HG03280 (cell line): ENCODE data around the gene BANP.

Experiments
- ATAC-seq: cut with Tn5 transposase; IDR thresholded peaks from one replicate; pipeline ENCODE4 v1.9.1; 2021; ENCODE audit warnings: mild to moderate bottlenecking, moderate library complexity; ENCODE audit not compliant: unreplicated experiment

BANP gene

DNA sequence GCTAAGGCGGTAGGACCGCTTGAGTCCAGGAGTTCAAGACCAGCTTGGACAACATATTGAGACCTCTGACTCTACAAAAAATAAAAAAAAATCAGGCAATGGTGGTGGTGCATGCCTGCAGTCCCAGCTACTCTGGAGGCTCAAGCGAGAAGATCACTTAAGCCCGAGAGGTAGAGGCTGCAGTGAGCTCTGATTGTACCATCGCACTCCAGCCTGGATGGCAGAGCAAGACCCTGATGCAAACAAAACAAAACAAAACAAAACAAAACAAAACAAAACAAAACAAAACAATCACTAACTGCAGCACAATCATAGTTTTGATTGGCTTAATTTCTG lies 2.5 kb upstream of the BANP start:
- ATAC-seq: no peak

DNA sequence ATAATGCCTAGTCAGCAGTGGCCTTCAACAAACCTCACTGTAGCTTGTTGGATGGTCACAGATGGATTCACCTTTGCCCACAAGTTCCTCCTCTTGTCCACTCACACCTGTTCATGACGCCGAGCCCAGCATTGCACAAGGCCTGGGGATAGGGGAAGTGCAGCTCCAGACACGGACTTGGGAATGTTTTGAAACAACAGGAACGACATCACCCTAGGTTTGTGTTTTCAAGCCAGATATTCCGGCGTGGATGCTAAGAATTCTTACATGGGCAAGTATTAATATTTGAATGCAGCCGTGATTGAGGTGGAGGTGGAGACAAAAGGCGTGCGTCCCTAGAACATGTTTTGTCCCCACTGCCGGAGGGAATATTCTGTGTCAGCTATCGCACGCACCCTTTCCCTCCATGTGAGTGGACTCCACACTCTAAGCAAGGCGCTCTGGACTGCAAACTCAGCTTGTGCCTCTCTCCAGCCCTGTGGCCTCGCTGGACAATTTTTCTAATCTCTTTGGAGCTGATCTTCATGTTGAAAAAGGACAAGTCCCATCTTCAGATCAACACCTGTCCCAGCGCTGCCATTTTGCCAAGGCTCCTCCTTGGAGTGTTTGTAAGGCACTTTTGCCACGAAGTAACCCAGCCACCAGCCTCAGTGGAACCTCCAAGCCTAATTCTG lies 2.0 kb upstream of the BANP start:
- ATAC-seq: no peak

DNA sequence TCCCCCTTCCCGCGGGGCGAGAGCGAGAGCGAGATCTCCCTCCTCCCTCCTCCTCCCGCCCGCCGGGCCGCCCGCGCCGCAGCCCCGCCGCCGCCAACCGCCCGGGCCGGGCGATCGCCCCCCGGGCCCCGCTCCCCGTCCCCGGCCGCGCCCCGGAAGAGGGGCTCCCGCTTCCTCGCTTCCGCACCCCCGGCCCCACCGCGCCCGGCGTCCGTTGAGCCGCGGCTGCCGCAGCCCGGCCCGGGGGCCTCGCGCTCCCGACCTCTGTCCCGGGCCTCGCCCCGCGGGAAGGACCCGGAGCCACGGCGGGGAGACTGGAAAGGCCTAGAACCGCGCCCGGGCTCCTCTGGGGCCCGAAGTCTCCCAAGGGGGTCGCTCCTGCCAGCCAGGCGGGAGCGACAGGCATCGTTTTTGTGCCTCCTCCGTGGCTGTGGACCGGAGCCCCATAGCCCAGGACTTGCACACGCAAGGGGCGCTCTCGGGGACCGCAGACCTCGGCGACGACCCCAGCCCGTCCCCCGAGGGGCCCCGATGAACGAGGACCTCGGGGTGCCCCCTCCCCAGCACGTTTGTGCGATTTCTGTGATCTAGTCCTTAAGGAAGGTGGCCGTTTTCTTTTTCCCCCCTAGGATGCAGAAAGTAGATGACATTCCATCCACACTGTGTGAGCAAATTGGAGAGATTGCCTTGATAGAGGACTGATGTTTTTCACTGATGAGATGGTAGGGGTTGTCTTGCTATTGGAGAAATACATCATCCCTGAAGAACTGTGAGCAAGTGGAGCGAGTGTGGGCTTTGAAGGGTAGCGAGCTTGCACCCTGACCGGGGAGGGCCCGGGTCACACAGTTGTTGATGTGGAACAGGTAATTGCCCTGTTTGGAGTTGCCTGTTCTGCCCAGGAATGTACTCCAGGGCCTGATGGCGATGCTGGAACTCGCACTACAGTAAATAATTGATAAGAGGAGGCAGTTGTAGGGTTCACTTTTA lies 611 bp downstream of the BANP start:
- ATAC-seq: peak; percentile 0

DNA sequence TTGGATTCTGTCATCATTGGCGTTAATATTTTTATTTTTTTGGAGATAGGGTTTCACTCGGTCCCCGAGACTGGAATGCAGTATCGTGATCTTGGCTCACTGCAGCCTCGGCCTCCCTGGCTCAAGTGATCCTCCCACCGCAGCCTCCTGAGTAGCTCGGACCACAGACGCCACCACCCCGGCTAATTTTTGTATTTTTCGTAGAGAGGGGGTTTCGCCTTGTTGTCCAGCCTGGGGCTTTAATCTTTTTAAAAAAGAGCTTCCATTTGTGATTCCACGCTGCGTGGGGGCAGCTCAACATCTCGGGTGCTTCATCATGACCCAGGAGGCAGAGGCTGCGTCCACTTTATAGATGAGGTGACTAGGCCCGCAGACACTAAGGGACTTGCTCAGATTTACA lies 1.5 kb downstream of the BANP start:
- ATAC-seq: no peak

DNA sequence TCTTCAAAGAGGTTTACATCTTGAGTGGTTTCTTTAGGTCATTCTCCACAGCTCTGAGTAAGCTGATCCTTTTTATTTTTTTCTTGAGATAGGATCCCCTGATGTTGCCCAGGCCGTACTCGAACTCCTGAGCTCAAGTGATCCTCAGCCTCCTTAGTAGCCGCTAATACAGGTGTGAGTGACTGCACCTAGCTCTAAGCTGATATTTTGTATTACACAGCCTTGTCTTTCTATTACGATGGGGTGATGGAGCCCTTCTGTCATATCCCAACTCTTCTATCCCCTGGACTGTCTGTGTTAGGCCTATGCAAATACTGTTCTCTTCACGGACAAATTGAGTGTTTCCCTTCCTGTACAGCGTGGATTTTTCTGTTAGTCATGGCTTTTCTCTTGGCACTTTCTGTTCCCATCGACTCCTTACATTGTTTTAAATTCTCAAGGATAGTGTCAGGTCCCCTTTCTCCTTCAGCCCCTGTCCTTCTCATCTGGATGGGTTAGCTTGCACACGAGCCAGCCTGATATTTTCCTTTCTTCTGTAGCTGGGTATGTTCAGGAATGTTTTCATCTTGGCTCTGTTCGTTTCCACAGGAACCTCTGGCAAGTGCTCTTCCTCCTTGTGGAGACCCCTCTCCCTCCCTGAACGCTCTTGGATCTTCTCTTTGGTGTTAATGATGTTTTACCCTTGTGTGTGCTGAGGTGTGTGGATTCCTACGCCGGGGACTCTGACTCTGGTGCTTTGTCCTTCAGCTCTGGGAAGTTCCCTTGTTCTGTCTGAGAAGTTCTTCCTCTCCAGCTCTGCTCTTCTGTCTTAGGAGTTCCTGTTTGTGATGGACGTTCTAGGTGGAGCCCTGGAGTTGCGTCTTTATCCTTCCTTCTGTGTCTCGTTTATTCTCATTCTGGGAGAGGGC lies 2.3 kb downstream of the BANP start:
- ATAC-seq: no peak

DNA sequence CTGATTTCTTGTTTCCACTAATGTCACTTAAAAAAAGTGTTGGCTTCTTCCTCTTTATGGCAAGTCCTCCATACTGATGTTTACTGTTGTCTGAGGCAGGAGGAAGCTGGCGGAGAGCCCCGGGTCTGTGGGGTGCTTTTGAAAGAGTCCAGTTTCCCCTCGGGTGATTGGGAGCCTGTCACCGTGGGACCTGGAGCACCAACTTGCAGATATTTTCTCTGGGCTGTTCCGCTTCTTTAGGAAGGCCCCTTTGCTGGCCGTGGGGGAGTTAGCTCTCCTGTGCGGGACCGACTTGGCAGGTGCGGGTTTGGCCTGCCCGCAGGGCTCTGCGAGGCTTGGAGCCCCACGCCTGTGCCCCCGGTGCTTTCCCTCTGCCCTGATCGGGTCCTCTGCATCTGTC lies 3.1 kb downstream of the BANP start:
- ATAC-seq: no peak

DNA sequence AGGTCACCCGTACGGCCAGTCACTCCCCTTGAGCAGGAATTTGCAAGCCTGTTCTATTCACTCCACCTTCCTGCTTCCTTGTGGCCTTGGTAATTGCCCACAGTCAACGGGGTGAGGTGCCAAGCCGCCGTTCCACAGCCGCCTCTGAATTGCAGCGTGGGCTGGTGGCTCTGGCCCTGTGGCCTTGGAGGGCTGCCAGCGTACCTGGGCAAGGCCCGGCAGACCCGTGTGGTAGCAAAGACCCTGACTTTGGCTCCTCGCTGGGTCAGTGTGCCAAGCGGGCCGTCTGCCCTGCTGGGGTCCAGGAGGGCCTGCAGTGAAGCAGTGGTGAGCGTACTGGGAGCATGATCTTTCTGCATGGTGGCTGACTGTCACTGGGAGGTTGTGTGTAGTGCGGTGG lies 3.6 kb downstream of the BANP start:
- ATAC-seq: no peak

DNA sequence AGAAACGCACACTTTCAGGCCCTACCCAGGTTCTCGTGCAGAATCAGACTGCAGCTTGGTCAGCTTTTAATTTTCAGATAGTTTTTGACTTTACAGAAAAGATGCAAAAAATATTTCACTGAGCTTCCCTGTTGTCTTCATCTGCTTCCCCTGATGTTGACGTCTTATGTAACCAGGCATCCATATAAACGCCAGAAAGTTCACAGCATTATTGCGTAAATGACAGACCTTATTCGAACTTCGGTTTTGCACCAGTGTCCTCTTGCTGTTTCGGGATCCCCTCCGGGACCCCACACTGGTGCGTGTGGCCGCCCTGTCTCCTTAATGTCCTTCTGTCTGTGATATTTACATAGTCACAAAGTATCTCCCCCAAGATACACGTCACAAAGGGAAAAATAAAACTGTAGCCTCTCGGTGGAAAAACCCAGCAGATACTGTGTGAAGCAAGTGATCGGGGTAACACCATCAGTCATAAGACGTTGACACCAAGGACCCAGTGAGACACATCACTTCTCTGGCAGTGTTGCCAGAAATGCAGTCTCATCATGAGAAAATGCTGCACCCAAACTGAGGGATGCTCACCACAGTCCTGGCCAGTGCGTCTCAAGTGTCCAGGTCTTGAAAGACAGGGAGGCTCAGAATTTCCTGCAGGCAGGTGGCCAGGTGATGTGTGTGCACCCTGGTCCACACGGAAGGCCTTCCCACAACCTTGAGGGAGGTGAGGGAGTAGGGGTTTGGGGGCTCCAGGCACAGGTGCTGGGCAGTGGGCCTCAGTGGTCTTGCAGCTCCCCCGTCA lies 4.3 kb downstream of the BANP start:
- no peak for ATAC-seq

DNA sequence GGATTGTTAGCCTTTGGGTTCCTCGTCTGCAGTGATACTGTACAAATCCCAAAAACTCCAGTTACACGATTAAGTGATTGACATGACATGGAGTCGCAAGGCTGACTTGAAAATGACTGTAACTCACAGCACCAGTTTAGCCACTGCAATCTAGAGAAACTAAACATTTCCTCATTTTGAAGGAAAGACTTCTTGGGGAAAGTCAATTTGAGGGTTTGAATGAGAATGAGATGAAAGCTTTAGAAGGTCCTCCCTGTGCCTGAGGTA lies 4.8 kb downstream of the BANP start:
- ATAC-seq: no peak

DNA sequence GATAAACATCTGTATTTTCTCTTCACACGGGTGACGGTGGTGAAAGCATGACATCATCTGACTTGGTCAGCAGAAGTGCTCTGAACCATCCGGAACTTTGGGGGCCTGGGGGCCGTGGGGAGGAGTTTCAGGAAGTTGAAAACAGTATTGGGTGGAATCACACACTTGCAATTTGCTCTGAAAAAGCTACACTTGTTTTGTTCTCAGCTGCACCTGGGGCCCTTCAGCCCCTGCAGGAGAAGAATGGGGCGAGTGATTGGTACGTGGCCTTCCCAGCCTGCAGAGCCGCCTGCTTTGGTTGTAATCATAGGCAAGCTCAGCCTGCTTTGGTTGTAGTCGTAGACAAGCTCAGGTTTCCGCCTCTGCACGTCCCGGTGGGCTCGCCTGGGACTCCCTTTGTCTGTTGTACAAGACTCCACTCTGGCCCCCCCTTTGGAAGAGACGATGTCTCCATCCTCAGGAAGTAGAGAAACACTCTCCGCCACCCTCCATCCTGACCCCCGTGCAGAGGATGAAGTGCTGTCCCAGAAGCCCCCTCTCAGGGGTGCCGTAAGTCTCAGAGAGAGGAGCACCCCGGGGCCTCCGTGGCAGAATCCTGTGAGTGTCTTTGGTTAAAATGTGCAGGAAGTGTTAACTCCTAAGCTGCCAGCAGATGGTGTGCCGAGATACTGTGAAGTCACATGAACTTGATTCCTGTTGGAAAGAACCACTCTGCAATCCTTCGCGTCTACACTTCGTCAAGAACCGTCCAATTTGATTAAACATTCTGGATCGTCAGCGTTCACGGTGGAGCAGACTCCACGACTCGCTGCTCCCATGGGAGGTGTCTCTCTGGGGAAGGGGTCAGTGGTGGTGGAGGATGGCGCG lies 5.4 kb downstream of the BANP start:
- no peak for ATAC-seq

DNA sequence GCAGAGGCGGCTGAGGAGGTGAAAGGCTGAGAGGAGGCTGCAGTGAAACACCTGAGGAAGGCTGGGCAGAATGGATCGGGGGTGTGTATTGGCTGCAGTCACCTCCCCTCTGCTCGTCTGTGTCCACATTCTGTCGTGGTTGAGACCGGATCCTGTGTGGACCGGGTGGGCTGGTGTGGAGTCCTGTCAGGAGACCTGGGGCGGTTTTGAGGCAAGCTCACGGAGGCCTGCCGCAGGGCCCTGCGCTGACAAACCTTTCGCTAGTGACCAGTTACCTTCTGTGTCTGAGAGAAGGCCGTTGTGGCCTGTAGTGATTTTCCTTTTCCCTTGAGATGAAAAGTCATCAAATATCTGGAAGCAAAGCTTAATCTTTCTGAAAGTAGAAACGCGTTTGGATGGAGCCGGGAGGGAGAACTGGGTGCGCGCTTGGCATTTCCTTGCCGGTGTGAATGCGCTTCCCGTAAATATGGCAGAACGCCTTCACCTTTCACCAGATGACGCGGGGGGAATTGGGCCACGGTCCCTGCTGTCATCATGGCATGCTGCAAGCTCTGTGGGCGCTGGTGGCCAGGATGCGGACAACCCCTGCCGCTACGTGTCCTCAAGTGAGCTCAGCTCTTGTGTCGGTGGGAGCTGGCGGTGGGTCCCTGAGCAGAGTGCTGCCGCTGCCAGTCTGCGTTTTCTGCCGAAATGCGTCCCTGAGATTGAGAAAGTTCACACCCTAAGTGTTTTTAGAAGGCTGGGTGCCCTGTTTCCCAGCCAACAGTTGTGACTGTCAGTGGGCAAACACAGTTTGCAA lies 6.3 kb downstream of the BANP start:
- no peak for ATAC-seq

DNA sequence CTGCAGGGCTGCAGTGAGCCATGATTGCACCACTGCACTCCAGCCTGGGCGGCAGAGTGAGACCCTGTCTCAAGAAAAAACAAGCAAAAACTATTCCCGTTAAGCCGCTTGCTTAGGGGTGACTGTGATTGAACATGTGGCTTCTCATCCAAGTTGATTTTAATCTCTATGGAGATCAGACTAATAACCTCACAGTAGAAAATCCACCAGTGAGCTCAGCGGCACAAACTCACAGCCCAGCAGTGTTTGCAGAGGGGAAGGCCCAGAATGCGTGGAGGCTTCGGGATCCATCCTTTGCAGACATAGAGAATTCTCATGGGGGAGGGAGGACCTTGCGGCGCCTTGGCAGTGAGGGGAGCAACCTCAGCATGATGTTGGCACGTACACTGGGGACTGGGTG lies 7.4 kb downstream of the BANP start:
- no peak for ATAC-seq

DNA sequence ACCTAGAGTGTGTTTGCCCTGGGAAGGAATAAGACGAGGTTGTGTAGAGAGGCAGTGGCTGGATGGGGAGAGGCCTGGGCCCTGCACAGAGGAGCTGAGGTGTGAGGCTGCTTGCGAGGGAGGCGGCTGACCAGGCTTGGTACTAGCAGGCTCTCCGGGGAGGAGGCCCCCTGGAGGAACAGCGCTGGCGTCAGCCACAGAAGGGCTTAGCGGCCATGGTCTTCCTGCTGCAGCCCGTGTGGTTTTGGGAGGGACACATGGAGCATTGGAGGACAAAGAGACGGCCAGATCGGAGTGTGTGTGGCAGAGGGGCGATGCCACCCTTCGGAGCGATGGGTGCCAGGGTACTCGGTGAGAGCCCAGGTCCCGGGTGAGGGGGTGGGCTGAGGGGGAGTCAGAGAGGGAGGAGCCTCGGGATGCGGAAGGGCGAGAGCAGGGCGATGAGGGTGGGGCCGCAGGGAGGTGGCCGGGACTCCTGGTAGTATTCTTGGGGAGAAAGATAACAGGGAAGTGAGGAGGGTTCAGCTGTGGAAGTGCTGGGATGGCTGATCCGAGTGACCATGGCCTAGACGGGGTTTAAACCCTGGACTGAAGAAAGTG lies 8.3 kb downstream of the BANP start:
- no peak for ATAC-seq

DNA sequence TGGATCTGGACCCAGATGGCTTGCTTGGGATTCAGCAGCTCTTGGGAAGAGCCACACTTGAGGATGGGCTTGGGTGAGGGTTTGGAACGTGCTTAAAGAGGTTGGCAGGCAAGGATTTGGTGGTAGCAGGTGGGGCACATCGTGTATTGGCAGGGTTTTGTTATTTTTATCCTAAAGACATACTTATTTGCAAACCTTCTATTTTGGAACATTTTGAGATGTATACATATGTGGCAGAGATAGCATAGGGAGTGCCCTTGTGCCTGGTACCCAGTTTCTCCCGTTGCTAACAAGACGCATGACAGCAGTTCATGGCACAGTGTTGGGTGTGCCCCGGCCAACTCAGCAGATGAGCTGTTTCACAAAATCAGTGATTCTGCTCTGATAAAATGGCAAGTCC lies 9.1 kb downstream of the BANP start:
- ATAC-seq: no peak

DNA sequence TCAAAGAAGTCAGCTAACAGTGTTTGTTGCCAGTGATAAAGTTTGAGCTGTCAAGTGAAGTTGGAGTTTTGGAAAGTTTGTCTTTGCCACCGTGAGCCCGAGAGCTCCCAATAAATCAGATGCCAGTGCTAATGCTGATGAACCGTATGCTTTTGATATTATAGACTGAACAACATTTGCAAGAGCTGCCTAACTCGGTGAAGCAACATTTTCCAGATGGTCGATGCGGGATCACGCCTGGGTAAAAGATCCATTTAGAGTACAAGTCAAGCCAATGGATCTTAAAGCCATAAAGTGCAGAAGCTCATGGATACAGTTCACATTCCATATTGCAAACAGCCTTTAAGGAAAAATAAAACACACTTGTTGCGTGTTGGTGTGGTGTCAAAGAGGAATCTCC lies 9.6 kb downstream of the BANP start:
- ATAC-seq: no peak

DNA sequence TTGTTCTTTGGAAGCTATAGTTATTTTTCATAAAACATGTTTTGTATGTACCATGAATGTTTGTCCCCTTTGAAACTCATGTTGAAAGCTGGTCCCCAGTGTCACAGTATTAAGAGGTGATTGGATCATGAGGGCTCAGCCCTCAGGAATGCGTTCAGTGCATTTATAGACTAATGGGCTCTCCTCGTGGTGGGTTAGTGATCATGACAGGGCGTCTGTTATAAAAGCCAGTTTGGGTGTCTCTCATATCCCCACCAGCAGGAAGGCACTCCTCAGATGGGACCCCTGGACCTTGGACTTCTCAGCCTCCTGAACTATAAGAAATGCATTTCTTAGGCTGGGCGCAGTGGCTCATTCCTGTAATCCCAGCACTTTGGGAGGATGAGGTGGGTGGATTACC lies 10.4 kb downstream of the BANP start:
- ATAC-seq: no peak

DNA sequence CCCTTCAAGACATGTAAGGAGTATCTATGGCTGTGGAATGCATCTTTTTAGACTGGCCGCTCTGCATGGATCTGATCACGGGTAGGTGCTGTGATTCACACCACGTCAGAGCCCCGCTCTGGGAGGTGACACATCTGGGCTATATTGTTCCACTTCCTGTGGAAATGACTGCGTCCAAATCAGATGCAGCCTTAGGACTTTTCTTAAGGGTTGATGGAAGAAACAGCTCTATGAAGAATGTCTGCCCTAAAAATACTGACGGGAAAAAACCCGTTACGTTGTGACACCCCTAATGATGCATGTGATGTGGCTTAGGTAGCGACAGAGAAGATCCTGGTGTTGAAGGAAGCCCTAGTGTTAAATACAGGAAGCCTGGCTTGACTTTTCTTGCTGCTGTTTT lies 12.2 kb downstream of the BANP start:
- no peak for ATAC-seq

DNA sequence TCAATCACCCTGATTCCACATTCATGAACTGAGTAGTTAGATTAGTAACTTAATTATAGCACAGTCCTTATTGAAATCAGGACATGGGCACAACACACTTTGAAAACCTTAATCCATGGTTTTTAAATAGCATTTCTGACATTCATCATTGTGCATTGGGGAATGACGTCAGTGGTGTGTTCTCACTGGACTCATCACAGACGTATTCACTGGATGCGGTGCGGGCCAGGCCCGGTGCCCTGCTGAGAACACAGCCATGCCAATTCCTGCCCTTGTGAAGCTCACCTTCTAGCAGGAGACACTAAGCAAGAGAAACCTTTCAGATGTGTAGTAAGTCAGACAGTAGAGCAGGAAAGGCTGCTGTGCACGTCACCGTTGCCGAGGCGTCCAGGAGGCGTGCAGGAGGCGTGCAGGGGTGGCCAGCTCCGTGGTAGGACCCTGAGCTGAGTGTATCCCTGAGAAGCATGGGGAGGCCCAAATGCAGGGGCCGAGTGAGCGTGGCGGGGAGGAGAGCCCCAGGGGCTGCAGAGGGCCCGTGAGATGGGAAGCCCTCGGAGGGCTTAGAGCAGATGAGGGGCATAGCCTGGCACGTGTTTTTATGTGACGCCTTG lies 12.9 kb downstream of the BANP start:
- no peak for ATAC-seq
